IMR-90 (cell line): ENCODE measurements around the gene GLCE.

ENCODE experiments used
- BHLHE40 ChIP-seq: fragments of 150-350 bp; IDR thresholded peaks from 2 replicates; pipeline ENCODE4 v1.6.1; 2016; ENCODE audit warnings: mild to moderate bottlenecking, low read depth, low read length
- CHD1 ChIP-seq: IDR thresholded peaks from 2 replicates; pipeline ENCODE4 v1.6.1; 2012; ENCODE audit warnings: low read depth, low read length, improper control_type of control experiment
- FOS ChIP-seq: fragments of 150-350 bp; IDR thresholded peaks from 2 replicates; pipeline ENCODE4 v1.6.1; 2016; ENCODE audit warnings: low read depth, low read length
- MAFK ChIP-seq: IDR thresholded peaks from 2 replicates; pipeline ENCODE4 v1.6.1; 2012; ENCODE audit warnings: low read depth, low read length, improper control_type of control experiment
- MAZ ChIP-seq: IDR thresholded peaks from 2 replicates; pipeline ENCODE4 v1.6.1; 2012; ENCODE audit warnings: low read depth, mild to moderate bottlenecking, low read length, improper control_type of control experiment, moderate library complexity, borderline replicate concordance
- MXI1 ChIP-seq: IDR thresholded peaks from 2 replicates; pipeline ENCODE4 v1.6.1; 2012; ENCODE audit warnings: low read depth, mild to moderate bottlenecking, low read length, moderate library complexity, borderline replicate concordance
- POLR2A ChIP-seq: IDR thresholded peaks from 2 replicates; pipeline ENCODE4 v1.6.1; 2012; ENCODE audit warnings: mild to moderate bottlenecking, low read depth, low read length
- RAD21 ChIP-seq: IDR thresholded peaks from 2 replicates; pipeline ENCODE4 v1.6.1; 2012; ENCODE audit warnings: low read length, improper control_type of control experiment
- SMC3 ChIP-seq: fragments of 150-350 bp; IDR thresholded peaks from 2 replicates; pipeline ENCODE4 v1.6.1; 2016; ENCODE audit warnings: low read depth, mild to moderate bottlenecking, antibody characterized with exemption, low read length, moderate library complexity
- TF ChIP-seq, protein P1 (sequence below): conservative IDR thresholded peaks from 2 replicates; pipeline ENCODE4 v1.5.1; 2012; ENCODE audit warnings: mild to moderate bottlenecking, low read depth, low read length, improper control_type of control experiment
- TF ChIP-seq, protein P2 (sequence below): fragments of 150-350 bp; IDR thresholded peaks from 2 replicates; pipeline ENCODE4 v1.6.1; 2017; ENCODE audit warnings: mild to moderate bottlenecking, antibody characterized with exemption, low read length, low read depth

DNA sequence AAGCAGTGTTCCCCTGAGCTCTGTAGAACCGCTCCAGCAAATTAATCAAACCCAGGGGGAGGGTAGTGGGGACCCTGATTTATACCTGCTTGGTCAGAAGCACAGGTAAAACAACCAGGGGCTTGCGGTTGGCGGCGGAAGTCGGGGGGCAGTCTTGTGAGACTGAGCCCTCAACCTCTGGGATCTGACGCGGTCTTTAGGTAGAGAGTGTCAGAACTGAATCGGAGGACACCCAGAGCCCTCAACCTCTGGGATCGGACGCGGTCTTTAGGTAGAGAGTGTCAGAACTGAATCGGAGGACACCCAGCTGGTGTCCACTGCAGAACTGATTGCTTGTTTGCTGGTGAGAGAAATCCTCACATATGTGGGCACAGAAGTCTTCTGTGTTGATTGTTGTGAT is 125.4 kb downstream of the GLCE start:
- TF ChIP-seq, protein P1, sequence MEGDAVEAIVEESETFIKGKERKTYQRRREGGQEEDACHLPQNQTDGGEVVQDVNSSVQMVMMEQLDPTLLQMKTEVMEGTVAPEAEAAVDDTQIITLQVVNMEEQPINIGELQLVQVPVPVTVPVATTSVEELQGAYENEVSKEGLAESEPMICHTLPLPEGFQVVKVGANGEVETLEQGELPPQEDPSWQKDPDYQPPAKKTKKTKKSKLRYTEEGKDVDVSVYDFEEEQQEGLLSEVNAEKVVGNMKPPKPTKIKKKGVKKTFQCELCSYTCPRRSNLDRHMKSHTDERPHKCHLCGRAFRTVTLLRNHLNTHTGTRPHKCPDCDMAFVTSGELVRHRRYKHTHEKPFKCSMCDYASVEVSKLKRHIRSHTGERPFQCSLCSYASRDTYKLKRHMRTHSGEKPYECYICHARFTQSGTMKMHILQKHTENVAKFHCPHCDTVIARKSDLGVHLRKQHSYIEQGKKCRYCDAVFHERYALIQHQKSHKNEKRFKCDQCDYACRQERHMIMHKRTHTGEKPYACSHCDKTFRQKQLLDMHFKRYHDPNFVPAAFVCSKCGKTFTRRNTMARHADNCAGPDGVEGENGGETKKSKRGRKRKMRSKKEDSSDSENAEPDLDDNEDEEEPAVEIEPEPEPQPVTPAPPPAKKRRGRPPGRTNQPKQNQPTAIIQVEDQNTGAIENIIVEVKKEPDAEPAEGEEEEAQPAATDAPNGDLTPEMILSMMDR, result no peak
- TF ChIP-seq POLR2A (no peak), MAZ (no peak), SMC3 (no peak), RAD21 (no peak), MXI1 (no peak), FOS (no peak), BHLHE40 (no peak), MAFK (no peak), CHD1 (no peak)
- TF ChIP-seq, protein P2, sequence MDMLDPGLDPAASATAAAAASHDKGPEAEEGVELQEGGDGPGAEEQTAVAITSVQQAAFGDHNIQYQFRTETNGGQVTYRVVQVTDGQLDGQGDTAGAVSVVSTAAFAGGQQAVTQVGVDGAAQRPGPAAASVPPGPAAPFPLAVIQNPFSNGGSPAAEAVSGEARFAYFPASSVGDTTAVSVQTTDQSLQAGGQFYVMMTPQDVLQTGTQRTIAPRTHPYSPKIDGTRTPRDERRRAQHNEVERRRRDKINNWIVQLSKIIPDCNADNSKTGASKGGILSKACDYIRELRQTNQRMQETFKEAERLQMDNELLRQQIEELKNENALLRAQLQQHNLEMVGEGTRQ, result no peak
